Measurements from ENCODE around the gene SEC14L1.
"Not testable (repeated sequence)": the region's sequence is repeated elsewhere in the genome, so short reads cannot be mapped to it uniquely, and the experiment has no call there.

SEC14L1 gene

DNA sequence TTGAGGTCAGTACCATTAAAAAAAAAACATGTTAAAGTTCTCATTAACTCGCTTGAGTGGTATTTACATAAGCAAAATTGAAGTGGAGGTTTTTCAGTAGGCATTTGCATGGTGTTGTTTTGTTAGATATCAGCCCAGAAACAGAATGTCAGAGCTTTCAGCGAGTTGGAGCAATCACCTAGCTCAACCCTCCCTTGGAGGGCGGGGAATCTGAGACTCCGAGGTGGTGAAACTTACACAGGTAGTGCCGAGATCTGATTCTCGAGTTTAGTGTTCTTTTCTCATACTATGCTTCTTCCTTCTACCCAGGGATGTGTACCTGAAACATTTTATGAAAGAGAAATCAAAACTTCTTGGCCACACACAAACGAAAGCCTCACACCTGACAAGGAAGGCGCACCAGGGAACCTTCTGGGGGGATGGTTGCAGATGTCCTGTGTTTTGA, 6.6 kb downstream of the SEC14L1 start:
- no peak for DNase-seq (ENCODE audit: low read depth in 2 of 2)
- no peak overlapping the region for H3K4me3 ChIP-seq (replicated peaks in 1 of 2; ENCODE audit: low read depth in 2 of 2, low read length in 2 of 2)
- TF ChIP-seq, protein P1, sequence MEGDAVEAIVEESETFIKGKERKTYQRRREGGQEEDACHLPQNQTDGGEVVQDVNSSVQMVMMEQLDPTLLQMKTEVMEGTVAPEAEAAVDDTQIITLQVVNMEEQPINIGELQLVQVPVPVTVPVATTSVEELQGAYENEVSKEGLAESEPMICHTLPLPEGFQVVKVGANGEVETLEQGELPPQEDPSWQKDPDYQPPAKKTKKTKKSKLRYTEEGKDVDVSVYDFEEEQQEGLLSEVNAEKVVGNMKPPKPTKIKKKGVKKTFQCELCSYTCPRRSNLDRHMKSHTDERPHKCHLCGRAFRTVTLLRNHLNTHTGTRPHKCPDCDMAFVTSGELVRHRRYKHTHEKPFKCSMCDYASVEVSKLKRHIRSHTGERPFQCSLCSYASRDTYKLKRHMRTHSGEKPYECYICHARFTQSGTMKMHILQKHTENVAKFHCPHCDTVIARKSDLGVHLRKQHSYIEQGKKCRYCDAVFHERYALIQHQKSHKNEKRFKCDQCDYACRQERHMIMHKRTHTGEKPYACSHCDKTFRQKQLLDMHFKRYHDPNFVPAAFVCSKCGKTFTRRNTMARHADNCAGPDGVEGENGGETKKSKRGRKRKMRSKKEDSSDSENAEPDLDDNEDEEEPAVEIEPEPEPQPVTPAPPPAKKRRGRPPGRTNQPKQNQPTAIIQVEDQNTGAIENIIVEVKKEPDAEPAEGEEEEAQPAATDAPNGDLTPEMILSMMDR (IDR thresholded peaks at IDR 0.05; ENCODE audit: low read depth, low read length): no peak

DNA sequence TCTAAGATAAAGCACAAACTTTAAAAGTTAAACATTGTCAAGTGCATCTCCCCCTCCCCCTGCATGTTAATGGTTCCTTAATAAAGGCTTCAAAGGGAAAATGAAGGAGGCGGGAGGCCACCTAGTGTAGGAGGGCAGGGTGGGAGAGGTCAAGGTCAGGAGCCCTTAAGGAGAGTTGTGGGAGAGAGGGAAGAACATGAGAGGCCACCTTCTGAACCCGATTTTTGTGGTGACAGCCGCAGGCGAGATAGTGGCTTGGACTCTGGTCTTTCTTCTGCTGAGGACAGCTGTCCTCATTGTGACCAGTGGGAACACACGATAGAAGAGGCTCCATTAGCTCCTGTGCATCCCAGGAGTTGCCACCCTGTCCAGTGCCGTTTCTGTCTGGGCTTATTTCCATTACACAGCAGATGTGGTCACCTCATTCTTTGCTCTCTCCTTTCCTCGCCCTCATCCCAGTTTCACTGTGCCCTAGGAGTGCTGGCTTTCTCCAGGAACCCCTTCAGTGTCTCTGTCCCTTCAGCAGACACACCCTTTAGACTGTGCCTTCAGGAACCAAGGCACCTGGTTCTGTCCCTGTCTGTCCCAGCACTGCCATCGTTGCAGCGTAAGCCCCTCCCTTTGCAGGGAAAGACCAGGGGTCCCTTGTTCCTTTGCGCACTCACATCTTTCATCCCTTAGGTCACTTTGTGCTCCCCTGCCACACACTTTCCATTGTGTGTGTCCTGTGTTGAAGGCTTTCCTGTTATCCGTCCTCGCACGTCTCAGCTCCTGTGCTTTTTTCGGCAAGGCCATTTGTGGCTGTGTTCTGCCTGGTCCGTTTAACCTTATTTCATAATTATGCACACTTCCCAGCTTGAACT, 7.5 kb downstream of the SEC14L1 start:
- TF ChIP-seq, protein P1 (IDR thresholded peaks at IDR 0.05; ENCODE audit: low read depth, low read length): no peak
- H3K4me3 ChIP-seq (replicated peaks in 1 of 2; ENCODE audit: low read depth in 2 of 2, low read length in 2 of 2): no peak overlapping the region
- no peak for DNase-seq (ENCODE audit: low read depth in 2 of 2)

DNA sequence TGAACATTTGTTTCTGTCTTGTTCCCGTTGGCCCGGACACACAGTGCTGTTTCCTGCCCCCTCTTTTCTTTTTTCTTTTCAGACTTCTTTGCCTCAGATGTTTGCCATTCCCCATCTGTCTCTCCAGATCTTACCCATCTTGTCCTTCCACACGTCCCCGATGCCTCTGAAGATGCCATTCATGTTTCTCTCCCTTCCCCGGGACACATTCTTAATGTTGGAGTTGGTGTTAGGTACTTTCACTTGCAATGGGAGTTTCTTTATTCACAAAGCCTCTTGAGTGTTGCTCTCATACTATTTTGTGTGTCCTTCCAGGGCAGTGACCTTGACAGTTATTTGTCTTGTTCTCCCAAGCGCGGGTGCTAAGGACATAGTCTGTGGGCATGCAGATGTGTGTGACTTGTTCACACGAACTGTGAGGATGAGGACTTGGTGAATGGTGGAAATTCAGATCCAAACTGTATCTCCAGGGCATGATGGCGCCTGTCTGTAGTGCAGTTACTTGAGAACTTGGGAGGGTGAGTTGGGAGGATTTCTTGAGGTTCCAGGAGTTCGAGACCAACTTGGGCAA, 8.3 kb downstream of the SEC14L1 start:
- TF ChIP-seq, protein P1 (IDR thresholded peaks at IDR 0.05; ENCODE audit: low read depth, low read length): no peak
- H3K4me3 ChIP-seq (replicated peaks in 1 of 2; ENCODE audit: low read depth in 2 of 2, low read length in 2 of 2): no peak overlapping the region
- DNase-seq (ENCODE audit: low read depth in 2 of 2): no peak

DNA sequence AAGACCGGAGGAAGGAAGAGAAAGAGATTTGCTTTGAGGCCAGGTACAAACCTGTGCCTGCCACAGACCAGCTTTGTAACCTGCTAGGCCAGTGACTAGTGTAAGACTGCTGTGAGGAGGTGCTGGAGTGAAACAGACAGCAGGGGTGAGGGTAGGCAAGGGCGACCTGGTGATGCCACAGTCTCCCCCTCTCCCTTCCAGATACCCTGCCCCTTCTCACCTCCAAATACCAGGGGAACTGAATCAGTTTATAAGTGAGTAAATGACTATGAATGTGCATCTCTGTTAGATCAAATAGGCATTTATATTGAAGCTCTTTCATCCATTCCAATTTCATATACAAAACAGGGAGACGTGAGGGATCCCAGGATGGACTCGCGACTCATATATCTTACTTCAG, 9.4 kb downstream of the SEC14L1 start:
- no peak for DNase-seq (ENCODE audit: low read depth in 2 of 2)
- TF ChIP-seq, protein P1 (IDR thresholded peaks at IDR 0.05; ENCODE audit: low read depth, low read length): no peak

DNA sequence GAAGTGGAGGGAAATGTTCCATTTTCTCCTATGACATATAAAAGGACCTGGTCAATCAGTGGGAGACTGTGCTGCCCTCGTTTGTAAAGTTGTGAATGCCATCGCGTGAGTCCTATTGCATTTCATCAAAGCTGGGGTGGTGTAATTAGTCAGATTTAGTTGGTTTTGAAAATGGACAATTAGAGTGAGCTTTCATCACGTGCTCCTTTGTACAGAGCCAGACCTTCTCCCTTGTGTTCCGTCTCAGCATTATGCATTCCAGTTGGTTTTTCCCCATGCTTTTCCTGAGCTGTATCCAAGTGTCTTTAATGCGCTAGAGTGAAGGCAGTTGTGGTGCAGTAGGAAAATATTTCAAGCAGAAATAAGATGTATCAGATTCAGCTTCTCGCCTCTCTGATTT, 10.4 kb downstream of the SEC14L1 start:
- no peak overlapping the region for H3K4me3 ChIP-seq (replicated peaks in 1 of 2; ENCODE audit: low read depth in 2 of 2, low read length in 2 of 2)
- no peak for DNase-seq (ENCODE audit: low read depth in 2 of 2)
- TF ChIP-seq, protein P1 (IDR thresholded peaks at IDR 0.05; ENCODE audit: low read depth, low read length): no peak

More for the DNA sequence above, 9.4 kb downstream of the SEC14L1 start:
- H3K4me3 ChIP-seq (replicated peaks in 1 of 2; ENCODE audit: low read depth in 2 of 2, low read length in 2 of 2): no peak overlapping the region

DNA sequence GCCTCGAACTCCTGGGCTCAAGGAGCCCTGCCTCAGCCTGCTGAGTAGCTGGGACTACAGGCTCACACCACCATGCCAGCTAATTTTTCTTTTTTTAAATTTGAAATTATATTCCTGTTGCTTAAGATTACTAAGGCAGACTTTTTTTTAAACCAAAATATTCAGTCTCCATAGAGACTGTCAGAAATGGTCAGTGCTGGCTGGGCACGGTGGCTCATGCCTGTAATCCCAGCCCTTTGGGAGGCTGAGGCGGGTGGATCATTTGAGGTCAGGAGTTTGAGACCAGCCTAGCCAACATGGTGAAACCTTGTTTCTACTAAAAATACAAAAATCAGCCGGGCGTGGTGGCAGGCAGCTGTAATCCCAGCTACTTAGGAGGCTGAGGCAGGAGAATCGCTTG, 11.3 kb downstream of the SEC14L1 start:
- not testable (repeated sequence) for H3K4me3 ChIP-seq (replicated peaks in 1 of 2; ENCODE audit: low read depth in 2 of 2, low read length in 2 of 2); DNase-seq (ENCODE audit: low read depth in 2 of 2)

DNA sequence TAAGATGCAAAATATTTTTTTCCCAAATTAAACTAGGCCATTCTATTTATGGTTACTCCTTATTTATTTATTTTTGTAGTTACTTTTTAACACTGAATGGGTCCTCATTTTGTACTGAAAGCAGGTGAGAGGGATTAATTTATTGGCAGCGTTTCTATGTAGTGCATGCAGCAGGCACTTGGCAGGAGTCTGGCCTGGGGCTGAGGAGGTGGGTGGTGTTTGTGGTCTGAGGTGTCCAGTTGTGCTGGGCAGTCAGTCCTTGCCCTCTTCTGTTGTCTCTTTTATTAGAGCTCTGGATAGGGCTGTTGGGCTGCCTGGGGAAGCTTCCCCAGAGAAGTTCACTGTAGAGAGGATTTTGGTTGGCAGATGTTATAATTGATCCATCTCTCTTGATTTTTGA, 12.7 kb downstream of the SEC14L1 start:
- TF ChIP-seq, protein P1 (IDR thresholded peaks at IDR 0.05; ENCODE audit: low read depth, low read length): no peak
- no peak overlapping the region for H3K4me3 ChIP-seq (replicated peaks in 1 of 2; ENCODE audit: low read depth in 2 of 2, low read length in 2 of 2)
- no peak for DNase-seq (ENCODE audit: low read depth in 2 of 2)

All from cardiac fibroblast (primary cell).